HG03378 (cell line): ENCODE data around the gene ISG15.
A peak's percentile ranks its signal among the peaks of the same experiment; 100 is the strongest.
"Not testable (repeated sequence)": the region's sequence is repeated elsewhere in the genome, so short reads cannot be mapped to it uniquely, and the experiment has no call there.

ENCODE experiments used
- ATAC-seq: cut with Tn5 transposase; IDR thresholded peaks from one replicate; pipeline ENCODE4 v1.9.1; 2021; ENCODE audit warnings: mild to moderate bottlenecking, moderate library complexity; ENCODE audit not compliant: unreplicated experiment

ISG15 gene

GRCh38 chr1:1010131-1010530, 3.2 kb upstream of the ISG15 start:
- ATAC-seq = not testable (repeated sequence)

DNA sequence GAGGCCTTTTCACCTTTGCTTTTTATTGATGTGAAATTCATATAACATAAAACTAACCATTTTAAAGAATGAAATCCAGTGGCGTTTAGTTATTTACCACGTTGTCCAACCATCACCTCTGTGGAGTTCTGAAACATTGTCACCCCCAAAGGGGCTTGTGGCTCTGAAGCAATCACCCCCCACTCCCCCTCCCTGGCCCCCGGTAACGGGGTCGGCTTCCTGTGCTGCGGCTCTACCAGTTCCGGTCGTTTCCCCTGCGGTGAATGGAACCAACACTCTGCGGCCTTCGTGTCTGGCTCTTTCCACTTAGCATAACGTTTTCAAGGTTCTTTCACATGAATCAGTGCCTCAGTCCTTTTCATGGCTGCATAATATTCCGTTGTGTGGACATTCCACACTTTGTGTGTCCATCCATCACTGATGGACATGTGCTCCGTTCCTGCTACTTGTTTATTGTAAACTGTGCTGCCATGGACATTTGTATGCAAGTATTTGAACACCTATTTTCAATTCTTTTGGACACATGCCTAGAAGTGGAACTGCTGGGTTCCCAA, 1.8 kb upstream of the ISG15 start:
- no peak for ATAC-seq

GRCh38 chr1:1012736-1013104, 577 bp upstream of the ISG15 start:
- not testable (repeated sequence) for ATAC-seq

DNA sequence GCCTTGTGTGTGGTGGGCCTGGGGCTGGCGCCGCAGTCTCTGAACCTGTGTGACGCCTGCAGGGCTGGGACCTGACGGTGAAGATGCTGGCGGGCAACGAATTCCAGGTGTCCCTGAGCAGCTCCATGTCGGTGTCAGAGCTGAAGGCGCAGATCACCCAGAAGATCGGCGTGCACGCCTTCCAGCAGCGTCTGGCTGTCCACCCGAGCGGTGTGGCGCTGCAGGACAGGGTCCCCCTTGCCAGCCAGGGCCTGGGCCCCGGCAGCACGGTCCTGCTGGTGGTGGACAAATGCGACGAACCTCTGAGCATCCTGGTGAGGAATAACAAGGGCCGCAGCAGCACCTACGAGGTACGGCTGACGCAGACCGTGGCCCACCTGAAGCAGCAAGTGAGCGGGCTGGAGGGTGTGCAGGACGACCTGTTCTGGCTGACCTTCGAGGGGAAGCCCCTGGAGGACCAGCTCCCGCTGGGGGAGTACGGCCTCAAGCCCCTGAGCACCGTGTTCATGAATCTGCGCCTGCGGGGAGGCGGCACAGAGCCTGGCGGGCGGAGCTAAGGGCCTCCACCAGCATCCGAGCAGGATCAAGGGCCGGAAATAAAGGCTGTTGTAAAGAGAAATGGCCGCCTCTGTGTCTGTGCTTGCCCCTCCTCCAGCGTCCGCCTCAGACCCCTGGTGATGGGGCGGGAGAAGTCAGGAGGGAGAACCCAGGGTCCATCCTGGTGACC, 788 bp downstream of the ISG15 start:
- no peak for ATAC-seq

DNA sequence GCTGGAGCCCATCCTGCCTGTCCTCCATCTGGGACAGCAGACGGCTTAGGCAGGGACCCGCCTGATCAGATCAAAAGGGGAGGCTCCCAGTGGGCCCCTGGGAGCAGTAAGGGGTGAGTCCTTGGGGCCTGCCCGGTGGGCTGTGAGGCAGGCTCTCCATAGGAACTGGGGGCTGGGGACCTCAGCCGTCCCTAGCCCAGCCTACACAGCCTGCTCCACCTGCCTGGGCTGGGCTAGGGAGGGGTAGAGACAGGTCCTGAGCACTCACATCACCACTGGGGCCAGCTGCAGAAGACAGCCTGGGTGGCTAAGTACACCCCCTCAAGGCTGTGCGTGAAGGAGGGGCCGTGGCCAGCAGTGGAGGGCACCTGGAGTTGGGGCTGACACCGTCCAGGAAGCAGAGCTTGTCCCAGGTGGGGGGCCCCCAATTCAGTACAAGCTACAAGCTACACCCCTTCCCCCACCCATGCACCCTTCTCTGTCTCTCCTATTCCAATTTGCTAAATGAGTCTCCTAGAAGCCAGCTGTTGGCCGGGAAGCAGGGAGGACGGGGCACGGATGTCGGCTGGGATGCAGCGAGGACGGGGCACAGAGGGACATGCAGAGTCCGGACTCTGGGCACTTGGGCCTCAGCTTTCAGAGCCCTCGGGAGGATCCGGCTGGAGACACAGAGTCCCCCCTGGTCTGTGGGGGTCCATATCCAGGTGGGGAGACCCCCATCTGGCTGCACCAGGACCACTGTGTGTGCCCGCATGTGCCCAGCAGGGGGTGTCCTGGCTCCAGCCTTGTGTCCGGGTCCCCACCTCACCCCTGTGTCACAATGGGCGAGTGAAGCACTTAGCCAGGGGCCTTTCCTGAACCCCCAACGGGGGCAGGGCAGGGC, 1.7 kb downstream of the ISG15 start:
- no peak for ATAC-seq

- ATAC-seq = not testable (repeated sequence)
Observed at GRCh38 chr1:1017397-1018320, 4.4 kb downstream of the ISG15 start.

DNA sequence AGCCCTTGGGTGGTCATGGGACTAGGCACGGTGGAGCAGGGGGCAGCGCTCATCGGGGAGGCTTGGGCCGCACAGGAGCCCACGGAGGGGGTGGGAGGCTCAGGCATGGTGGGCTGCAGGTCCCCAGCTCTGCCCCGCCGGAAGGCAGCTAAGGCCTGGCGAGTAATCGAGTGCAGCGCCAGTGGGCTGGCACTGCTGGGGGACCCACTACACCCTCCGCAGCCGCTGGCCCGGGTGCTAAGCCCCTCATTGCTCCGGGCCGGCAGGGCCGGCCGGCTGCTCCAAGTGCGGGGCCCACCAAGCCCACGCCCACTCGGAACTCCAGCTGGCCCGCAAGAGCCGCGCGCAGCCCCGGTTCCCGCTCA, 5.0 kb downstream of the ISG15 start:
- ATAC-seq = not testable (repeated sequence)

- ATAC-seq = peak; percentile 39
Observed at GRCh38 chr1:1019122-1019999, 6.1 kb downstream of the ISG15 start.

DNA sequence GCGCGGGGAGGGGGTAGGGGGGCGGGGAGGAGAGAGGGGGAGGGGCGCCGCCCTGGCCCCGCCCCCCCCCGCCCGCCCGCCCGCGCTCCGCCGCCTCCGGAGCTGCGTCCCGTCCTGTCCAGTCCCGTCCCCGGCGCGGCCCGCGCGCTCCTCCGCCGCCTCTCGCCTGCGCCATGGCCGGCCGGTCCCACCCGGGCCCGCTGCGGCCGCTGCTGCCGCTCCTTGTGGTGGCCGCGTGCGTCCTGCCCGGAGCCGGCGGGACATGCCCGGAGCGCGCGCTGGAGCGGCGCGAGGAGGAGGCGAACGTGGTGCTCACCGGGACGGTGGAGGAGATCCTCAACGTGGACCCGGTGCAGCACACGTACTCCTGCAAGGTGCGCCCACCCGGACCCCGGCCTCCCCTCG, 6.7 kb downstream of the ISG15 start, which contains the start of gene AGRN:
AGRN (plus strand) TSS at position 121 of the 405 bp plus-strand sequence; CDS start at position 174, 53 bp downstream.
- no peak for ATAC-seq

GRCh38 chr1:1020415-1021009, 7.2 kb downstream of the ISG15 start:
- no peak for ATAC-seq

- ATAC-seq = no peak
Observed at GRCh38 chr1:1021010-1021919, 8.0 kb downstream of the ISG15 start.

GRCh38 chr1:1021920-1022259, 8.6 kb downstream of the ISG15 start:
- no peak for ATAC-seq

DNA sequence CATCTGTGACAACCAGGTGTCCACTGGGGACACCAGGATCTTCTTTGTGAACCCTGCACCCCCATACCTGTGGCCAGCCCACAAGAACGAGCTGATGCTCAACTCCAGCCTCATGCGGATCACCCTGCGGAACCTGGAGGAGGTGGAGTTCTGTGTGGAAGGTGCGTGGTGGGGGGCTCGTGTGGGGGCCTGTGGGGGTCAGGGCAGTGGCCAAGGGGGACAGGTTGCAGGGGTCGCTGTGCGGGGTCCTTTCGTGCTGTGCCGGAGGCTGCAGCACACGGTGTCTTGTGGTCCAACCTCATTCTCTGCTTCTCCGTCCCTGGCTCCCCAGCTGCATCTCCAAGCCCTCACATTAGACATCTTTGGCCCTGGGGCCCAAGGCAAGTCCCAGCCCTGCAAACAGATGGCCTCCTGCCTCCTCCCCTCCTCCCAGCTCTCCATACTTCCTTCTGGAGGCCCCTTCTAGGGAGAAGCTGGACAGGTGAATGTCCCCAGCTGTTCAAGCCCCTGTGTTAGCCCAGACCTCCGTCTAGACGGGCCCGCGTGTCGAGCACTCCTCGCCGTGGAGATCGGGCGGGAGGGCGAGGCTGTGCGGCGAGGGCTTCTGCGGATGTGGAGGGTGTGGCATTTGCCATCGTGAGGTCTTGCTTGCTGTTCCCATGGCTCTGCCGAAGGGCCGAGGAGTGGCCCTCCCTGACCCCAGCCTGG, 9.2 kb downstream of the ISG15 start:
- no peak for ATAC-seq

- no peak for ATAC-seq
Observed at GRCh38 chr1:1023700-1024099, 10.4 kb downstream of the ISG15 start.

- no peak for ATAC-seq
Observed at GRCh38 chr1:1024149-1024770, 11.0 kb downstream of the ISG15 start.

GRCh38 chr1:1024771-1025699, 11.7 kb downstream of the ISG15 start:
- ATAC-seq = no peak
